Adrenal gland (tissue), 12 donors: ENCODE results near the gene POLR3A. TPM values are rescaled to one million over a fixed set of nuclear protein-coding genes. Genes with fewer than 3 reads are reported as not detected.

ENCODE experiments used
- DNase-seq, 7 donors: peaks; one replicate each; pipeline ENCODE4 v3.0.0-alpha.2; 2019 to 2020
- H3K27ac ChIP-seq, 5 donors: fragments of 200-600 bp; sonication (generic) in 4 of 5; 1 replicate in 3 of 5; 2 replicates in 2 of 5; pipeline versions ENCODE4 v1.5.1 to v1.8.0; 2016 to 2020; ENCODE audit warnings: mild to moderate bottlenecking in 1 of 5
- H3K27me3 ChIP-seq: fragments of 200-600 bp; 2 replicates; pipeline ENCODE4 v1.8.0; 2021
- H3K36me3 ChIP-seq, 2 donors: fragments of 200-600 bp; replicated peaks in 1 of 2; 1 replicate in 1 of 2; 2 replicates in 1 of 2; pipeline versions ENCODE4 v1.5.1 to v1.8.0; 2018 to 2022
- H3K4me1 ChIP-seq, 2 donors: fragments of 200-600 bp; replicated peaks in 1 of 2; 1 replicate in 1 of 2; 2 replicates in 1 of 2; pipeline versions ENCODE4 v1.5.1 to v1.8.0; 2018 to 2021
- H3K4me3 ChIP-seq, 4 donors: fragments of 200-600 bp; sonication (generic) in 3 of 4; one replicate each; pipeline ENCODE4 v1.5.1; 2016 to 2018
- H3K9me3 ChIP-seq, 3 donors: fragments of 200-600 bp; sonication (generic) in 1 of 3; replicated peaks in 1 of 3; 1 replicate in 2 of 3; 2 replicates in 1 of 3; pipeline versions ENCODE4 v1.5.1 to v1.8.0; 2016 to 2021
- CTCF ChIP-seq, 6 experiments: fragments of 450-650 bp in 4 of 6; fragments of 200-600 bp in 2 of 6; sonication (generic) in 1 of 6; IDR thresholded peaks; 1 replicate in 5 of 6; 2 replicates in 1 of 6; pipeline versions ENCODE4 v1.5.1 to v1.8.0; 2016 to 2021; ENCODE audit warnings: antibody characterized with exemption in 6 of 6, mild to moderate bottlenecking in 2 of 6, moderate library complexity in 1 of 6
- POLR2A ChIP-seq, 2 donors: fragments of 450-650 bp; IDR thresholded peaks; one replicate each; pipeline ENCODE4 v1.6.1; 2017; ENCODE audit warnings: antibody characterized with exemption in 2 of 2, mild to moderate bottlenecking in 2 of 2, moderate library complexity in 1 of 2
- WGBS, 4 donors: extraction: QIAGEN DNeasy Blood & Tissue Kit in 2 of 4; methylation state at CpG; one replicate each; pipeline versions ENCODE4 v1.1.5 to v1.1.7; 2013 to 2017; 5-methylcytosine and 5-hydroxymethylcytosine counted together
- intact Hi-C, 2 donors: fragments of 100-400 bp; cut with DNase I; formaldehyde crosslinking; loops; one replicate each; pipeline versions ENCODE4 v1.14.1 to v1.15.0; 2022 to 2023
- polyA plus RNA-seq, 3 donors: library from polyadenylated mRNA; stranded (reverse); fragments of 200-250 nt in 2 of 3; fragments of 350-450 nt in 1 of 3; fragmentation: Illumina TruSeq in 1 of 3; extraction: RNeasy Lipid Tissue Mini Kit (QIAGEN cat#74804) in 1 of 3; gene quantifications; one replicate each; pipeline ENCODE4 v1.2.3, GENCODE V29; 2013 to 2014
- total RNA-seq, 9 donors: library from RNA; depleted of rRNA in 4 of 9; stranded (reverse); fragments of >200 nt in 4 of 9; fragments of 120-200 nt in 1 of 9; fragmentation: NEBNext Ultra II Directional in 1 of 9; extraction: Animal tissue kit (Norgen Biotek cat#: 25700) in 1 of 9; gene quantifications; one replicate each; pipeline versions ENCODE4 v1.1.0 to v1.2.4, GENCODE V29; 2013 to 2023
- donor health status: healthy with polysubstance abuse.
- donor health status: Bipolar disorder and iron deficiency.
- donor health status: DM: yes; HTN: yes; CAD: no.
- donor health status: DM: no; HTN: no; CAD: no.
- donor health status: DM: no; HTN: no; CAD: no.
- donor health status: DM: yes; HTN: yes; CAD: no.

Gene POLR3A
- total and polyA plus RNA-seq, 12 donors = 6.8 to 18.4 (median 14.8) TPM

DNA sequence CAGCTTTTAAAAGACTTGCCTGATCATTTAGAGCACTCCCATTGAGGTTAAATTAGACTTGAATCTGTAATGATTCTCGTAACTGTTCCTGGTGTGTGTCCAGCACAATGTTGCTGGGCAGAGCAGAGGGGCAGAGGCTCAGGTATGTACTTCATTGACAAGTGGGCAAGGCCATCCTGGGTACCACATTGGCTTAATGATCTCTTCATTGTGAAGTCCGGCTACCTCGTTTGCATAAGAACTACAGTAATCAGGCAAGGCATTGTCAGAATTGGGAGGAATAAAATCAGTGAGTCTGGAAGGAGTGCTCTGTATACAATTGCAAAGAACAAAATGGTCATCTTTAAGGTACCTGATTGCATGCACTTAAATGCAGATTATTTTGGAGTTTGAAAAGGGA is 10.4 kb upstream of the POLR3A start:
- WGBS, 4 donors = 71 to 78% (median 74%) methylated on average over 3 of the region's 3 CpGs
- intact Hi-C loops = loop anchor here (10.0 kb wide), 3 partner anchors 255 to 615 kb away; no protein-coding TSS in a partner anchor
- H3K36me3 ChIP-seq = peaks cover 0 to 74% of the 10 kb centered on the region in 2 donors

DNA sequence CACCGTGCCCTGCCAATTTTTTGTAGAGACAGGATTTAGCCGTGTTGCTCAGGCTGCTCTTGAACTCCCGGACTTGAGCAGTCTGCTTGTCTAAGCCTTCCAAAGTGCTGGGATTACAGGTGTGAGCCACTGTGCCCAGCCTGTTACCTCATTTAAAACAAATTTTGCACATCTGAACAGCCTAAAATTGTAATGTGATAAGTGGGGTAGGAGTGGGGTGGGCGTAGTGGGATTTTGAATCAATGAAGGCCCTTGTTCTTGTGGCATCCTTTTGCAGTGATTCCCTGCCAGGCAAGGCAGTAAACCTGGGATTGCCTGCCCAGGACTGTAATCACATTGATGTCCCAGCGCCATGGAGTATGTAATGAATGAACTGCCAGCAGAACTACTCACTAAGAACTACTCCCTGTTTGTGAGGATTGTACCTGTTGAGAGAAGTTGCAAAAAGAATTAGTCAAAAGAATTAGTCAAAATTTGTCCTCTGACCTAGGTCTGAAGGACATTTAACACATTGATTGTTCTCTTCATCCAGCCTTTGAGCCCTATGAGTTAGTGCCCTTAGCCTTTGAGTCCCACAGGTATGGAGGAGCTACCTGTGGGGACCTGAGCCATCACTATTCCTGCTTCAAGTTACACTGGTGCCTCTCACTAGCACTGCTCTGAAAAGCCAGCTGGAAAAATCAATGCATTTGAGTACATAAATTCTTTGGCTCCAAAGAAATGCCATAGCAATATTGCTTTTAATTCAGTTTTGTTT is 9.7 kb upstream of the POLR3A start:
- Histone ChIP-seq H3K9me3 (no peaks in the 10 kb centered on the region), H3K4me1 (peaks cover 12 to 59% of the 10 kb centered on the region in 2 donors), H3K27ac (no peak overlapping the region), H3K4me3 (no peak overlapping the region), H3K27me3 (no peaks in the 10 kb centered on the region), H3K36me3 (peaks cover 0 to 74% of the 10 kb centered on the region in 2 donors)
- no peak for TF ChIP-seq CTCF (IDR thresholded peaks at IDR 0.05)
- TF ChIP-seq POLR2A (IDR thresholded peaks at IDR 0.05) = no peak
- no peak for DNase-seq
- 72 to 90% (median 81%) methylated on average over 5 of the region's 5 CpGs for WGBS, 4 donors
- intact Hi-C loops = no loop called here

More for the DNA sequence above, 10.4 kb upstream of the POLR3A start:
- H3K27me3 ChIP-seq = no peaks in the 10 kb centered on the region
- H3K27ac ChIP-seq = no peak overlapping the region
- H3K9me3 ChIP-seq = no peaks in the 10 kb centered on the region
- no peak for DNase-seq
- H3K4me1 ChIP-seq = peaks cover 7 to 56% of the 10 kb centered on the region in 2 donors
- TF ChIP-seq CTCF (IDR thresholded peaks at IDR 0.05) (no peak), POLR2A (IDR thresholded peaks at IDR 0.05) (no peak)
- H3K4me3 ChIP-seq = no peak overlapping the region

GRCh38 chr10:78038105-78038504 is 8.8 kb upstream of the POLR3A start:
- intact Hi-C loops = no loop called here
- Histone ChIP-seq H3K36me3 (peaks cover 0 to 74% of the 10 kb centered on the region in 2 donors), H3K27me3 (no peaks in the 10 kb centered on the region), H3K9me3 (no peaks in the 10 kb centered on the region), H3K4me1 (peaks cover 12 to 50% of the 10 kb centered on the region in 2 donors), H3K27ac (no peak overlapping the region), H3K4me3 (no peak overlapping the region)
- 67 to 69% (median 68%) methylated on average over 2 of the region's 2 CpGs for WGBS, 4 donors
- TF ChIP-seq CTCF (IDR thresholded peaks at IDR 0.05) = no peak
- TF ChIP-seq POLR2A (IDR thresholded peaks at IDR 0.05) = no peak
- DNase-seq = no peak

- TF ChIP-seq CTCF (IDR thresholded peaks at IDR 0.05) (no peak), POLR2A (IDR thresholded peaks at IDR 0.05) (no peak)
- H3K9me3 ChIP-seq = no peaks in the 10 kb centered on the region
- H3K27me3 ChIP-seq = no peaks in the 10 kb centered on the region
- no peak for DNase-seq
- H3K27ac ChIP-seq = peak overlapping the region in 1 of 5 donors; percentile 75
- WGBS, 4 donors = 78 to 84% (median 81%) methylated on average over 9 of the region's 9 CpGs
- H3K36me3 ChIP-seq = peaks cover 0 to 59% of the 10 kb centered on the region in 2 donors
- no peak overlapping the region for H3K4me3 ChIP-seq
- H3K4me1 ChIP-seq = peaks cover 12 to 50% of the 10 kb centered on the region in 2 donors
- intact Hi-C loops = no loop called here
These were observed 6.7 kb upstream of the POLR3A start for GRCh38 chr10:78035933-78036583.
